Endothelial cell of umbilical vein (primary cell): Measurements from ENCODE around the gene SOWAHD. TPM values are rescaled to one million over a fixed set of nuclear protein-coding genes. Genes with fewer than 3 reads are reported as not detected.

ENCODE experiments used
- BruUV-seq: library from RNA; stranded (reverse); fragments of 400-500 nt; replicated peaks from 2 replicates; lab custom pipeline; 2021; lab: Mats Ljungman, UMichigan
- CTCF ChIA-PET: fragments of 300-600, 350-600 bp; sonication (Branson Sonifier 250); formaldehyde crosslinking; loops from one replicate; lab custom pipeline; 2021; ENCODE audit warnings: antibody characterized with exemption, inconsistent platforms; lab: Charles Lee
- POLR2A ChIA-PET: fragments of 300-600, 350-600 bp; sonication (Branson Sonifier 250); formaldehyde crosslinking; loops from one replicate; lab custom pipeline; 2021; ENCODE audit warnings: antibody characterized with exemption, inconsistent platforms; lab: Charles Lee
- DNase-seq: peaks from one replicate; pipeline ENCODE4 v3.0.0-alpha.2; 2011; ENCODE audit warnings: low read depth, low spot score
- FAIRE-seq: peaks from 2 replicates; lab custom pipeline; 2011; peaks lifted over from hg19 to GRCh38; lab: Jason Lieb, UNC
- H2AFZ ChIP-seq: 2 replicates; pipeline ENCODE4 v1.6.0; 2012; ENCODE audit warnings: low read depth, low read length, control low read depth, inconsistent platforms
- H3K27ac ChIP-seq: 2 replicates; pipeline ENCODE4 v1.5.1; 2011; ENCODE audit warnings: low read depth, mild to moderate bottlenecking, control low read depth, low read length, moderate library complexity; ENCODE audit not compliant: insufficient read depth
- H3K27me3 ChIP-seq, 2 experiments: 2 replicates each; pipeline versions ENCODE4 v1.6.0 to v1.6.1; 2011; ENCODE audit warnings: low read length in 2 of 2, mixed read lengths in 1 of 2; ENCODE audit not compliant: control insufficient read depth in 2 of 2, insufficient read depth in 2 of 2
- H3K36me3 ChIP-seq, 2 experiments: 2 replicates in 1 of 2; 3 replicates in 1 of 2; pipeline ENCODE4 v1.5.1; 2011; ENCODE audit warnings: low read length in 2 of 2, mild to moderate bottlenecking in 1 of 2, moderate library complexity in 1 of 2; ENCODE audit not compliant: control insufficient read depth in 2 of 2, insufficient read depth in 2 of 2; ENCODE audit errors: extremely low read depth in 1 of 2
- H3K4me1 ChIP-seq: 3 replicates; pipeline ENCODE4 v1.5.1; 2011; ENCODE audit warnings: mild to moderate bottlenecking, low read length; ENCODE audit not compliant: control insufficient read depth, insufficient read depth; ENCODE audit errors: extremely low read depth
- H3K4me2 ChIP-seq: 2 replicates; pipeline ENCODE4 v1.6.1; 2011; ENCODE audit warnings: low read length, control low read depth, mixed read lengths; ENCODE audit not compliant: insufficient read depth
- H3K4me3 ChIP-seq, 3 experiments: fragments of 200-600 bp in 1 of 3; sonication (generic), shearing (Covaris generic) in 1 of 3; replicated peaks in 1 of 3; 2 replicates each; pipeline ENCODE4 v1.5.1; 2011 to 2016; ENCODE audit warnings: control low read depth in 3 of 3, low read length in 3 of 3, mild to moderate bottlenecking in 2 of 3, inconsistent platforms in 1 of 3, low read depth in 1 of 3, moderate library complexity in 1 of 3; ENCODE audit not compliant: insufficient read depth in 1 of 3
- H3K79me2 ChIP-seq: 2 replicates; pipeline ENCODE4 v1.6.0; 2012; ENCODE audit warnings: low read length, inconsistent platforms; ENCODE audit not compliant: control insufficient read depth, insufficient read depth
- H3K9ac ChIP-seq: replicated peaks from 2 replicates; pipeline ENCODE3; 2011; ENCODE audit warnings: low read length, control low read depth; ENCODE audit not compliant: insufficient read depth; ENCODE audit errors: extremely low read depth
- H3K9me1 ChIP-seq: replicated peaks from 3 replicates; pipeline ENCODE4 v1.6.0; 2011; ENCODE audit warnings: mild to moderate bottlenecking, low read length; ENCODE audit not compliant: control insufficient read depth, insufficient read depth; ENCODE audit errors: extremely low read depth
- H3K9me3 ChIP-seq: replicated peaks from 2 replicates; pipeline ENCODE4 v1.5.1; 2012; ENCODE audit warnings: low read length, inconsistent platforms; ENCODE audit not compliant: control insufficient read depth, insufficient read depth
- H4K20me1 ChIP-seq: replicated peaks from 2 replicates; pipeline ENCODE3; 2011; ENCODE audit warnings: mild to moderate bottlenecking, low read length; ENCODE audit not compliant: control insufficient read depth, insufficient read depth; ENCODE audit errors: extremely low read depth
- EZH2 ChIP-seq: IDR thresholded peaks from 2 replicates; pipeline ENCODE4 v1.6.1; 2012; ENCODE audit warnings: borderline replicate concordance, low read depth, mild to moderate bottlenecking, moderate library complexity, low read length, inconsistent platforms; ENCODE audit not compliant: severe bottlenecking
- FOS ChIP-seq: IDR thresholded peaks from 2 replicates; pipeline ENCODE4 v1.6.1; 2011; ENCODE audit warnings: mild to moderate bottlenecking, low read length, moderate library complexity, borderline replicate concordance; ENCODE audit not compliant: insufficient read depth
- GATA2 ChIP-seq: IDR thresholded peaks from 2 replicates; pipeline ENCODE4 v1.7.0; 2011; ENCODE audit warnings: low read depth, mild to moderate bottlenecking, moderate library complexity, mixed read lengths, low read length; ENCODE audit not compliant: insufficient read length, insufficient read depth
- JUN ChIP-seq: IDR thresholded peaks from 2 replicates; pipeline ENCODE4 v1.6.1; 2011; ENCODE audit warnings: borderline replicate concordance, low read depth; ENCODE audit not compliant: insufficient read length, insufficient read depth
- MAX ChIP-seq: IDR thresholded peaks from 2 replicates; pipeline ENCODE4 v1.6.1; 2011; ENCODE audit not compliant: insufficient read depth, insufficient read length
- MYC ChIP-seq: IDR thresholded peaks from one replicate; pipeline ENCODE4 v1.6.1; 2011; ENCODE audit warnings: mild to moderate bottlenecking, low read depth, low read length
- POLR2A ChIP-seq: IDR thresholded peaks from 2 replicates; pipeline ENCODE4 v1.6.1; 2012; ENCODE audit warnings: low read depth, mild to moderate bottlenecking, control low read depth, low read length
- POLR2AphosphoS5 ChIP-seq: IDR thresholded peaks from 2 replicates; pipeline ENCODE4 v1.6.1; 2012; ENCODE audit warnings: low read depth, mild to moderate bottlenecking, control low read depth, low read length, moderate library complexity; ENCODE audit not compliant: insufficient read depth
- dilution Hi-C: fragments of 300-500 bp; cut with MboI; formaldehyde crosslinking; loops from one replicate; pipeline ENCODE4 v1.15.0; 2019; ENCODE audit warnings: low sequenced_read_pairs; ENCODE audit not compliant: extremely low pct_ligation_motif_present
- intact Hi-C: fragments of 100-400 bp; cut with micrococcal nuclease; formaldehyde crosslinking; loops from one replicate; pipeline ENCODE4 v1.10.0; 2022
- polyA plus RNA-seq, 4 experiments: library from polyadenylated mRNA; depleted of rRNA in 3 of 4; stranded (reverse) in 3 of 4; unstranded in 1 of 4; fragments of >200 nt; gene quantifications; 2 replicates each; pipeline versions ENCODE4 v1.2.1 to v1.2.3, GENCODE V29; 2011 to 2012; ENCODE audit warnings: missing spikeins in 1 of 4
- small RNA-seq: library from RNA; depleted of rRNA; stranded (forward); fragments of <200 nt; gene quantifications from one replicate; pipeline ENCODE3, GENCODE V24; 2012; ENCODE audit warnings: low replicate concordance, low read depth; ENCODE audit not compliant: insufficient read depth, insufficient read length
- total RNA-seq: library from RNA; stranded (reverse); gene quantifications from 2 replicates; pipeline ENCODE4 v1.2.3, GENCODE V29; 2021
- TF ChIP-seq, protein P1 (sequence below), 2 donors: IDR thresholded peaks; 1 replicate in 1 of 2; 2 replicates in 1 of 2; pipeline ENCODE4 v1.5.1; 2011; ENCODE audit warnings: low read length in 2 of 2, mild to moderate bottlenecking in 2 of 2, moderate library complexity in 2 of 2, control low read depth in 1 of 2, inconsistent platforms in 1 of 2, low read depth in 1 of 2; ENCODE audit not compliant: insufficient read depth in 1 of 2; ENCODE audit errors: extremely low read depth in 1 of 2

SOWAHD gene
- total and polyA plus RNA-seq, 2 donors (not counting 3 experiments of a cell fraction or from before 2014, with no cell fraction given), result not detected

DNA sequence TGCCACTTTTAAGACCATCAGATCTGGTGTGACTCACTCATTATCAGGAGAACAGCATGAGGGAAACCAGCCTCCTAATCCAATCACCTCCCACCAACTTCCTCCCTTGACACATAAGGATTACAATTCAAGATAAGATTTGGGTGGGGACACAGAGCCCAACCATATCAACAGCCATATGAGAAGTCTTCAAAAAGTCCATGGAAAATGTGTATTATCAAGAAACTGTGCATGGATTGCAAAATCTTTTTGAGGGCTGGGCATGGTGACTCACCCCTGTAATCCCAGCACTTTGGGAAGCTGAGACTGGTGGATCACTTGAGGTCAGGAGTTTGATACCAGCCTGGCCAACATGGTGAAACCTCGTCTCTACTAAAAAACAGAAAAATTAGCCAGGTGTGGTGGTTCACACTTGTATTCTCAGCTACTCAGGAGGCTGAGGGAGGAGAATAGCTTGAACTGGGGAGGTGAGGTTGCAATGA is 50.8 kb downstream of the SOWAHD start:
- no peak overlapping the region for H3K4me3 ChIP-seq
- no peak overlapping the region for H3K9ac ChIP-seq
- no peaks in the 10 kb centered on the region for H3K9me3 ChIP-seq
- ChIA-PET POLR2A (interaction anchor here (0.6 kb wide), 1 partner anchor 17 kb away, joined by 3 read pairs; the partner anchor contains the start of gene RPL39), CTCF (no interaction called here)
- H3K27me3 ChIP-seq, result no peaks in the 10 kb centered on the region
- no peak overlapping the region for H2AFZ ChIP-seq
- H4K20me1 ChIP-seq, result no peaks in the 10 kb centered on the region
- dilution Hi-C loops, result no loop called here
- no TSS peak for BruUV-seq
- no peaks in the 10 kb centered on the region for H3K9me1 ChIP-seq
- TF ChIP-seq POLR2AphosphoS5, result no peak
- no peak for TF ChIP-seq FOS
- peak; percentile 16 for TF ChIP-seq GATA2
- no peak for TF ChIP-seq JUN
- TF ChIP-seq, protein P1, sequence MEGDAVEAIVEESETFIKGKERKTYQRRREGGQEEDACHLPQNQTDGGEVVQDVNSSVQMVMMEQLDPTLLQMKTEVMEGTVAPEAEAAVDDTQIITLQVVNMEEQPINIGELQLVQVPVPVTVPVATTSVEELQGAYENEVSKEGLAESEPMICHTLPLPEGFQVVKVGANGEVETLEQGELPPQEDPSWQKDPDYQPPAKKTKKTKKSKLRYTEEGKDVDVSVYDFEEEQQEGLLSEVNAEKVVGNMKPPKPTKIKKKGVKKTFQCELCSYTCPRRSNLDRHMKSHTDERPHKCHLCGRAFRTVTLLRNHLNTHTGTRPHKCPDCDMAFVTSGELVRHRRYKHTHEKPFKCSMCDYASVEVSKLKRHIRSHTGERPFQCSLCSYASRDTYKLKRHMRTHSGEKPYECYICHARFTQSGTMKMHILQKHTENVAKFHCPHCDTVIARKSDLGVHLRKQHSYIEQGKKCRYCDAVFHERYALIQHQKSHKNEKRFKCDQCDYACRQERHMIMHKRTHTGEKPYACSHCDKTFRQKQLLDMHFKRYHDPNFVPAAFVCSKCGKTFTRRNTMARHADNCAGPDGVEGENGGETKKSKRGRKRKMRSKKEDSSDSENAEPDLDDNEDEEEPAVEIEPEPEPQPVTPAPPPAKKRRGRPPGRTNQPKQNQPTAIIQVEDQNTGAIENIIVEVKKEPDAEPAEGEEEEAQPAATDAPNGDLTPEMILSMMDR (IDR thresholded peaks at IDR 0.05; ENCODE audit: extremely low read depth in 1 of 2, insufficient read depth in 1 of 2, low read depth in 1 of 2, low read length in 2 of 2), result no peak
- TF ChIP-seq MAX, result no peak
- TF ChIP-seq MYC, result no peak
- no peak for TF ChIP-seq EZH2
- no peak for TF ChIP-seq POLR2A
- no peaks in the 10 kb centered on the region for H3K36me3 ChIP-seq
- no peak overlapping the region for H3K27ac ChIP-seq
- intact Hi-C loops, result no loop called here
- H3K4me2 ChIP-seq, result no peak overlapping the region
- DNase-seq, result peak; percentile 5
- no peak for FAIRE-seq
- H3K4me1 ChIP-seq, result no peaks in the 10 kb centered on the region
- H3K79me2 ChIP-seq, result no peaks in the 10 kb centered on the region

Small RNA genes within 50 kb of the gene (small RNA-seq; reads per million reads assigned to genes)
- 1.3 reads per million for gene SNORA69

Other genes starting within 250 kb of the SOWAHD start
- 21.0 and 23.1 TPM in 2 replicates for gene STEEP1, start 193.2 kb upstream of the SOWAHD start, total RNA-seq
- 8.6 and 12.1 TPM in 2 replicates for gene STEEP1, start 193.2 kb upstream of the SOWAHD start, polyA plus RNA-seq
- gene UBE2A, start 184.0 kb upstream of the SOWAHD start, total RNA-seq, result 66.1 and 66.9 TPM in 2 replicates
- gene UBE2A, start 184.0 kb upstream of the SOWAHD start, polyA plus RNA-seq, result 32.9 and 40.7 TPM in 2 replicates
- gene NKRF, start 152.2 kb upstream of the SOWAHD start, total RNA-seq, result 10.8 and 12.0 TPM in 2 replicates
- gene NKRF, start 152.2 kb upstream of the SOWAHD start, polyA plus RNA-seq, result 2.7 and 2.8 TPM in 2 replicates
- gene SEPTIN6, start 65.4 kb upstream of the SOWAHD start, total RNA-seq, result 22.2 and 31.8 TPM in 2 replicates
- gene SEPTIN6, start 65.4 kb upstream of the SOWAHD start, polyA plus RNA-seq, result 15.8 and 23.1 TPM in 2 replicates
- gene RPL39, start 33.0 kb downstream of the SOWAHD start, total RNA-seq, result 1,516 and 1,582 TPM in 2 replicates
- gene RPL39, start 33.0 kb downstream of the SOWAHD start, polyA plus RNA-seq, result 1,285 and 1,305 TPM in 2 replicates
- gene UPF3B, start 94.4 kb downstream of the SOWAHD start, total RNA-seq, result 10.2 and 11.9 TPM in 2 replicates
- gene UPF3B, start 94.4 kb downstream of the SOWAHD start, polyA plus RNA-seq, result 2.2 and 3.7 TPM in 2 replicates
- gene RNF113A, start 113.1 kb downstream of the SOWAHD start, total RNA-seq, result 10.2 and 11.7 TPM in 2 replicates
- 8.7 and 9.4 TPM in 2 replicates for gene RNF113A, start 113.1 kb downstream of the SOWAHD start, polyA plus RNA-seq
- gene NDUFA1, start 113.2 kb downstream of the SOWAHD start, total RNA-seq, result 89.9 and 96.3 TPM in 2 replicates
- 61.2 and 93.4 TPM in 2 replicates for gene NDUFA1, start 113.2 kb downstream of the SOWAHD start, polyA plus RNA-seq
- gene AKAP14, start 137.3 kb downstream of the SOWAHD start, total RNA-seq, result not detected in 2 replicates
- not detected in 2 replicates for gene AKAP14, start 137.3 kb downstream of the SOWAHD start, polyA plus RNA-seq
- 7.8 and 8.0 TPM in 2 replicates for gene NKAP, start 185.2 kb downstream of the SOWAHD start, total RNA-seq
- gene NKAP, start 185.2 kb downstream of the SOWAHD start, polyA plus RNA-seq, result 2.2 and 2.5 TPM in 2 replicates